HepG2 (cell line): ENCODE data around the gene MKRN3. TPM values are rescaled to one million over a fixed set of nuclear protein-coding genes. Genes with fewer than 3 reads are reported as not detected.

Experiments
- ATAC-seq: fragments of 200-7000 bp; cut with Tn5 transposase; 3 replicates; pipeline ENCODE4 v1.9.1; 2020; ENCODE audit warnings: mild to moderate bottlenecking, moderate library complexity
- BruUV-seq: library from RNA; stranded (reverse); fragments of 400-500 nt; replicated peaks from 2 replicates; lab custom pipeline; 2021; lab: Mats Ljungman, UMichigan
- CTCF ChIA-PET: fragments of 300-600 bp; formaldehyde crosslinking; extraction: SDS; loops from one replicate; lab custom pipeline; 2021; ENCODE audit warnings: low total read pairs, inconsistent platforms, low intra/inter-chr PET ratio; lab: Yijun Ruan, JAX
- POLR2A ChIA-PET: fragments of 350-600 bp; sonication (Branson Sonifier 250); formaldehyde crosslinking; loops from one replicate; lab custom pipeline; 2020; ENCODE audit warnings: antibody characterized with exemption, inconsistent platforms; lab: Yijun Ruan, JAX
- DNase-seq: peaks from one replicate; pipeline ENCODE4 v3.0.0-alpha.2; 2015; ENCODE audit warnings: low spot score
- FAIRE-seq: peaks from 3 replicates; lab custom pipeline; 2011; peaks lifted over from hg19 to GRCh38; lab: Jason Lieb, UNC
- H2AFZ ChIP-seq: one replicate; pipeline ENCODE4 v1.6.1; 2011; ENCODE audit warnings: low read length, inconsistent platforms
- H3K27ac ChIP-seq: fragments of 300-600 bp; 3 replicates; pipeline ENCODE4 v1.8.0; 2011; ENCODE audit warnings: mixed run types, mild to moderate bottlenecking, mixed read lengths, low read length, inconsistent platforms; ENCODE audit not compliant: insufficient read depth; ENCODE audit errors: extremely low read length
- H3K27me3 ChIP-seq, 2 experiments: fragments of 200-600 bp in 1 of 2; 2 replicates in 1 of 2; 3 replicates in 1 of 2; pipeline versions ENCODE4 v1.6.0 to v1.8.0; 2011; ENCODE audit warnings: low read length in 2 of 2, mild to moderate bottlenecking in 2 of 2, moderate library complexity in 2 of 2, inconsistent platforms in 1 of 2; ENCODE audit not compliant: insufficient read depth in 2 of 2, control insufficient read depth in 1 of 2
- H3K36me3 ChIP-seq, 2 experiments: fragments of 200-600 bp in 1 of 2; replicated peaks in 1 of 2; 2 replicates in 1 of 2; 3 replicates in 1 of 2; pipeline versions ENCODE4 v1.5.1 to v1.8.0; 2011; ENCODE audit warnings: low read length in 2 of 2, inconsistent platforms in 1 of 2; ENCODE audit not compliant: insufficient read depth in 2 of 2, control insufficient read depth in 1 of 2
- H3K4me1 ChIP-seq: 2 replicates; pipeline ENCODE4 v1.5.1; 2012; ENCODE audit warnings: low read length, inconsistent platforms; ENCODE audit not compliant: insufficient read depth
- H3K4me2 ChIP-seq: 2 replicates; pipeline ENCODE4 v1.6.0; 2011; ENCODE audit warnings: low read depth, low read length, inconsistent platforms
- H3K4me3 ChIP-seq, 3 experiments: fragments of 200-600 bp in 1 of 3; sonication (generic), shearing (Covaris generic) in 1 of 3; replicated peaks in 1 of 3; 2 replicates each; pipeline ENCODE4 v1.5.1; 2011 to 2016; ENCODE audit warnings: low read length in 3 of 3, inconsistent platforms in 2 of 3, low read depth in 2 of 3, mild to moderate bottlenecking in 2 of 3, control low read depth in 1 of 3, mixed read lengths in 1 of 3; ENCODE audit not compliant: insufficient read depth in 1 of 3
- H3K79me2 ChIP-seq: one replicate; pipeline ENCODE4 v1.6.1; 2011; ENCODE audit warnings: low read length, inconsistent platforms; ENCODE audit not compliant: insufficient read depth
- H3K9ac ChIP-seq: 2 replicates; pipeline ENCODE4 v1.6.0; 2011; ENCODE audit warnings: mild to moderate bottlenecking, low read depth, low read length, inconsistent platforms; ENCODE audit not compliant: insufficient read depth
- H3K9me3 ChIP-seq: 2 replicates; pipeline ENCODE4 v1.5.1; 2012; ENCODE audit warnings: mild to moderate bottlenecking, low read length
- H4K20me1 ChIP-seq: 2 replicates; pipeline ENCODE4 v1.6.0; 2011; ENCODE audit warnings: inconsistent platforms, mild to moderate bottlenecking, low read length, moderate library complexity; ENCODE audit not compliant: insufficient read depth
- ARID4A ChIP-seq: sonication (generic); formaldehyde crosslinking; IDR thresholded peaks from 2 replicates; pipeline ENCODE4 v1.5.0; 2020; ENCODE audit warnings: mild to moderate bottlenecking, missing genetic modification reagents, borderline replicate concordance
- CCDC6 ChIP-seq: sonication (generic); formaldehyde crosslinking; IDR thresholded peaks from 2 replicates; pipeline ENCODE4 v1.8.1; 2022; ENCODE audit warnings: mild to moderate bottlenecking, missing genetic modification reagents, moderate library complexity
- DRAP1 ChIP-seq: IDR thresholded peaks from 2 replicates; pipeline ENCODE4 v1.6.1; 2016; ENCODE audit warnings: missing genetic modification reagents, missing compliant biosample characterization
- PHF5A ChIP-seq: IDR thresholded peaks from one replicate; pipeline ENCODE4 v1.6.1; 2018; ENCODE audit warnings: low read depth, missing genetic modification reagents; ENCODE audit not compliant: unreplicated experiment
- SOX13 ChIP-seq, 3 experiments: fragments of 450-650 bp in 1 of 3; sonication (generic) in 1 of 3; formaldehyde crosslinking in 1 of 3; IDR thresholded peaks in 2 of 3; conservative IDR thresholded peaks in 1 of 3; 2 replicates each; pipeline versions ENCODE4 v1.5.0 to v1.6.1; 2016 to 2020; ENCODE audit warnings: antibody characterized with exemption in 1 of 3, mild to moderate bottlenecking in 1 of 3, missing compliant biosample characterization in 1 of 3, missing genetic modification reagents in 1 of 3, moderate library complexity in 1 of 3
- TARDBP ChIP-seq: sonication (generic); formaldehyde crosslinking; IDR thresholded peaks from 2 replicates; pipeline ENCODE4 v1.8.0; 2022; ENCODE audit warnings: mild to moderate bottlenecking, missing genetic modification reagents
- XRCC5 ChIP-seq: fragments of 200-400 bp; formaldehyde crosslinking; optimal IDR thresholded peaks from 2 replicates; pipeline ENCODE3; 2017; ENCODE audit warnings: mild to moderate bottlenecking, low read length
- ZNF18 ChIP-seq: sonication (generic); formaldehyde crosslinking; IDR thresholded peaks from 2 replicates; pipeline ENCODE4 v1.8.0; 2022; ENCODE audit warnings: mild to moderate bottlenecking, missing genetic modification reagents; ENCODE audit not compliant: insufficient replicate concordance
- ZNF224 ChIP-seq: sonication (generic); formaldehyde crosslinking; IDR thresholded peaks from 2 replicates; pipeline ENCODE4 v1.5.0; 2020; ENCODE audit warnings: mild to moderate bottlenecking, missing genetic modification reagents
- ZNF263 ChIP-seq: sonication (generic); formaldehyde crosslinking; IDR thresholded peaks from 2 replicates; pipeline ENCODE4 v1.4.0; 2020; ENCODE audit warnings: missing genetic modification reagents
- ZNF564 ChIP-seq: sonication (generic); formaldehyde crosslinking; IDR thresholded peaks from 2 replicates; pipeline ENCODE4 v1.8.1; 2023; ENCODE audit warnings: mild to moderate bottlenecking, missing genetic modification reagents
- ZNF589 ChIP-seq: sonication (generic); formaldehyde crosslinking; conservative IDR thresholded peaks from 2 replicates; pipeline ENCODE4 v1.8.0; 2022; ENCODE audit warnings: mild to moderate bottlenecking, moderate library complexity, missing genetic modification reagents
- ZNF597 ChIP-seq: sonication (generic); formaldehyde crosslinking; IDR thresholded peaks from 2 replicates; pipeline ENCODE4 v1.5.0; 2020; ENCODE audit warnings: missing genetic modification reagents
- ZNF703 ChIP-seq: sonication (generic); formaldehyde crosslinking; IDR thresholded peaks from 2 replicates; pipeline ENCODE4 v1.5.1; 2020; ENCODE audit warnings: missing genetic modification reagents, mild to moderate bottlenecking, moderate library complexity, borderline replicate concordance
- WGBS: methylation state at CpG from one replicate; pipeline ENCODE4 v1.1.6; 2017; ENCODE audit warnings: low lambda C conversion rate; 5-methylcytosine and 5-hydroxymethylcytosine counted together
- in situ Hi-C: cut with HindIII; loops from 2 replicates; pipeline ENCODE4 v1.10.0; 2017; ENCODE audit warnings: low pct_unique_long_range_greater_than_20kb; ENCODE audit not compliant: extremely low pct_ligation_motif_present
- intact Hi-C: fragments of 100-400 bp; cut with micrococcal nuclease; formaldehyde crosslinking; loops from one replicate; pipeline ENCODE4 v1.10.0; 2022; ENCODE audit not compliant: unreplicated experiment
- polyA plus RNA-seq, 8 experiments: library from polyadenylated mRNA; depleted of rRNA in 3 of 8; stranded (reverse) in 7 of 8; unstranded in 1 of 8; fragments of >200 nt; fragmentation: Illumina TruSeq in 4 of 8; extraction: Trizol in 4 of 8; gene quantifications; 2 replicates each; pipeline versions ENCODE4 v1.2.1 to v1.2.3, GENCODE V29; 2011 to 2016; ENCODE audit warnings: low read depth in 4 of 8, missing spikeins in 1 of 8, mixed read lengths in 1 of 8; ENCODE audit not compliant: insufficient read depth in 1 of 8
- total RNA-seq, 5 experiments: library from RNA; depleted of rRNA; stranded (reverse); fragments of >200 nt; fragmentation: Illumina TruSeq; extraction: Trizol; gene quantifications; 2 replicates each; pipeline ENCODE4 v1.2.3, GENCODE V29; 2016; ENCODE audit warnings: low read depth in 1 of 5

The MKRN3 gene
- total and polyA plus RNA-seq, 2 of the 13 experiments (the other 11 are each of a cell fraction or from before 2014, with no cell fraction given) = 2.4 to 5.2 TPM

- Histone ChIP-seq H3K79me2 (peaks cover 14% of the 10 kb centered on the region), H3K9ac (no peak overlapping the region), H3K36me3 (no peaks in the 10 kb centered on the region), H2AFZ (no peak overlapping the region), H3K9me3 (0 out of 2 replicates have a peak, but pooled peaks cover under 1% of the 10 kb centered on the region), H3K27ac (no peak overlapping the region), H3K27me3 (no peaks in the 10 kb centered on the region), H4K20me1 (0 out of 2 replicates have a peak, but pooled peaks cover 5% of the 10 kb centered on the region), H3K4me3 (no peak overlapping the region), H3K4me2 (no peak overlapping the region), H3K4me1 (peaks cover 30% of the 10 kb centered on the region)
- peak; percentile 71 for ATAC-seq
- peak; percentile 68 for DNase-seq
- CTCF ChIA-PET = no interaction called here
- TF ChIP-seq ARID4A (CRISPR knock-in tag) (no peak), CCDC6 (no peak), ZNF224 (CRISPR knock-in tag) (no peak), PHF5A (CRISPR knock-in tag) (no peak), SOX13 (IDR thresholded peaks at IDR 0.05) (no peak), SOX13 (CRISPR knock-in tag; conservative IDR thresholded peaks at IDR 0.05 in 1 of 2, IDR thresholded peaks at IDR 0.05 in 1 of 2) (peak in 1 of 2 experiments; percentile 34; a peak in 1 of 4 replicates), ZNF589 (CRISPR knock-in tag) (no peak), TARDBP (CRISPR knock-in tag) (no peak), XRCC5 (peak; percentile 63), DRAP1 (CRISPR knock-in tag) (no peak), ZNF703 (no peak), ZNF263 (no peak), ZNF597 (CRISPR knock-in tag) (no peak), ZNF564 (CRISPR knock-in tag) (no peak), ZNF18 (CRISPR knock-in tag) (no peak)
- no TSS peak for BruUV-seq
- intact Hi-C loops (loop anchor here (5.0 kb wide), 1 partner anchor 1802 kb away; no protein-coding TSS in a partner anchor), in situ Hi-C loops (no loop called here)
- POLR2A ChIA-PET = no interaction called here
- WGBS = 4% methylated on average over 3 of the region's 3 CpGs
- peak; percentile 47 for FAIRE-seq
These were observed 5.0 kb downstream of the MKRN3 start for GRCh38 chr15:23570486-23570885.
